T-cell (primary cell): ENCODE measurements around the gene TMEM255B. TPM values are rescaled to one million over a fixed set of nuclear protein-coding genes. Genes with fewer than 3 reads are reported as not detected.
A peak's percentile ranks its signal among the peaks of the same experiment; 100 is the strongest.

Source experiments
- ATAC-seq, 4 experiments: fragments of 200-7000 bp in 3 of 4; fragments of 150-1000 bp in 1 of 4; cut with Tn5 transposase; replicated peaks in 1 of 4; 1 replicate in 3 of 4; 2 replicates in 1 of 4; pipeline ENCODE4 v1.10.0; 2021; ENCODE audit warnings: moderate library complexity in 3 of 4, mild to moderate bottlenecking in 2 of 4, moderate number of reproducible peaks in 1 of 4
- CTCF ChIA-PET, 2 donors: fragments of 300-600 bp; sonication (Branson Sonifier 250); formaldehyde crosslinking; loops; one replicate each; lab custom pipeline; 2022; ENCODE audit warnings: antibody characterized with exemption in 2 of 2; lab: Charles Lee
- POLR2A ChIA-PET, 2 donors: fragments of 300-600 bp; sonication (Branson Sonifier 250); formaldehyde crosslinking; loops; one replicate each; lab custom pipeline; 2022; ENCODE audit warnings: antibody characterized with exemption in 2 of 2; lab: Charles Lee
- DNase-seq, 35 experiments: peaks; one replicate each; pipeline versions ENCODE4 v3.0.0 to v3.0.0-alpha.2; 2013 to 2023
- H3K27ac ChIP-seq: one replicate; pipeline ENCODE4 v1.5.1; 2013; ENCODE audit warnings: low read length
- H3K27me3 ChIP-seq, 2 experiments: replicated peaks in 1 of 2; 1 replicate in 1 of 2; 2 replicates in 1 of 2; pipeline versions ENCODE4 v1.6.1 to v1.7.0; 2013; ENCODE audit warnings: low read length in 1 of 2, mixed read lengths in 1 of 2; ENCODE audit not compliant: control insufficient read depth in 2 of 2, insufficient read depth in 2 of 2; ENCODE audit errors: extremely low read depth in 1 of 2
- H3K36me3 ChIP-seq, 2 donors: 1 replicate in 1 of 2; 2 replicates in 1 of 2; pipeline versions ENCODE4 v1.6.1 to v1.7.0; 2013; ENCODE audit warnings: low read length in 1 of 2; ENCODE audit not compliant: control insufficient read depth in 2 of 2, insufficient read depth in 1 of 2; ENCODE audit errors: extremely low read depth in 1 of 2
- H3K4me1 ChIP-seq, 2 experiments: 1 replicate in 1 of 2; 2 replicates in 1 of 2; pipeline versions ENCODE4 v1.6.1 to v1.7.0; 2013; ENCODE audit warnings: low read length in 2 of 2, mixed read lengths in 1 of 2; ENCODE audit not compliant: insufficient read depth in 2 of 2, control insufficient read depth in 1 of 2; ENCODE audit errors: extremely low read depth in 1 of 2
- H3K4me3 ChIP-seq, 2 donors: 1 replicate in 1 of 2; 2 replicates in 1 of 2; pipeline versions ENCODE4 v1.5.1 to v1.7.0; 2013; ENCODE audit warnings: mild to moderate bottlenecking in 2 of 2, low read length in 1 of 2, moderate library complexity in 1 of 2; ENCODE audit not compliant: control insufficient read depth in 1 of 2; ENCODE audit errors: extremely low read depth in 1 of 2
- H3K9me3 ChIP-seq: 2 replicates; pipeline ENCODE4 v1.7.0; 2013
- H3K27ac Mint-ChIP-seq, 2 donors: one replicate each; pipeline ENCODE4 v1.8.0; 2020 to 2021; ENCODE audit warnings: mild to moderate bottlenecking in 2 of 2, mixed read lengths in 2 of 2
- H3K27me3 Mint-ChIP-seq, 2 donors: one replicate each; pipeline ENCODE4 v1.8.0; 2021 to 2022; ENCODE audit warnings: mixed read lengths in 2 of 2
- H3K36me3 Mint-ChIP-seq: one replicate; pipeline ENCODE4 v1.8.0; 2021; ENCODE audit warnings: mixed read lengths
- H3K4me1 Mint-ChIP-seq, 3 donors: one replicate each; pipeline ENCODE4 v1.8.0; 2020 to 2022; ENCODE audit warnings: mixed read lengths in 3 of 3, mild to moderate bottlenecking in 1 of 3
- H3K4me3 Mint-ChIP-seq, 3 donors: one replicate each; pipeline ENCODE4 v1.8.0; 2020 to 2022; ENCODE audit warnings: mild to moderate bottlenecking in 3 of 3, mixed read lengths in 3 of 3, moderate library complexity in 3 of 3
- H3K9me3 Mint-ChIP-seq, 3 donors: one replicate each; pipeline ENCODE4 v1.8.0; 2020 to 2022; ENCODE audit warnings: mixed read lengths in 3 of 3
- WGBS: methylation state at CpG from one replicate; pipeline ENCODE4 v1.1.5; 2013; ENCODE audit warnings: missing lambda C conversion rate; ENCODE audit not compliant: insufficient coverage; 5-methylcytosine and 5-hydroxymethylcytosine counted together
- total RNA-seq, 35 experiments: library from RNA in 6 of 35; stranded (reverse) in 6 of 35; fragments of 120-200 nt in 1 of 35; gene quantifications; one replicate each; pipeline versions ENCODE4 v1.2.1 to v1.2.4 and lab custom pipeline; 2013 to 2026

The TMEM255B gene
- total RNA-seq, 5 donors from 2014 or later (not counting 1 experiment from before 2014, with no cell fraction given): 0.76 to 1.2 (median 0.89) TPM

GRCh38 chr13:113754691-113755090 lies 4.3 kb upstream of the TMEM255B start:
- Mint-ChIP-seq H3K36me3 (no peaks in the 10 kb centered on the region), H3K27ac (no peak overlapping the region), H3K4me3 (no peak overlapping the region), H3K27me3 (peaks cover 5 to 10% of the 10 kb centered on the region in 2 donors), H3K9me3 (no peaks in the 10 kb centered on the region), H3K4me1 (peaks cover 7 to 18% (median 10%) of the 10 kb centered on the region in 3 donors)
- POLR2A ChIA-PET: no interaction called here
- 90% methylated on average over 15 of the region's 15 CpGs for WGBS
- H3K4me1 ChIP-seq: peaks cover 0 to 16% of the 10 kb centered on the region in 2 experiments
- H3K27ac ChIP-seq: no peak overlapping the region
- no peaks in the 10 kb centered on the region for H3K9me3 ChIP-seq
- no peak for DNase-seq
- CTCF ChIA-PET: no interaction called here
- H3K36me3 ChIP-seq: no peaks in the 10 kb centered on the region
- peaks cover 0 to 35% of the 10 kb centered on the region in 2 experiments for H3K27me3 ChIP-seq
- H3K4me3 ChIP-seq: no peak overlapping the region
- no peak for ATAC-seq

- no peak overlapping the region for H3K27ac Mint-ChIP-seq
- peaks cover 21 to 26% of the 10 kb centered on the region in 2 donors for H3K27me3 Mint-ChIP-seq
- H3K9me3 Mint-ChIP-seq: no peaks in the 10 kb centered on the region
- POLR2A ChIA-PET: no interaction called here
- Histone ChIP-seq H3K4me1 (peaks cover 0 to 20% of the 10 kb centered on the region in 2 experiments), H3K4me3 (no peak overlapping the region), H3K36me3 (no peaks in the 10 kb centered on the region), H3K9me3 (no peaks in the 10 kb centered on the region), H3K27ac (no peak overlapping the region), H3K27me3 (peaks cover 9 to 52% of the 10 kb centered on the region in 2 experiments)
- ATAC-seq (no peak), DNase-seq (no peak)
- no peaks in the 10 kb centered on the region for H3K36me3 Mint-ChIP-seq
- no peak overlapping the region for H3K4me3 Mint-ChIP-seq
- CTCF ChIA-PET: interaction anchor here in 1 of 2 donors (0.7 kb wide), 1 partner anchor 582 kb away, joined by 3 read pairs; no protein-coding TSS in a partner anchor
- WGBS: 96% methylated on average over 20 of the region's 20 CpGs
- H3K4me1 Mint-ChIP-seq: peaks cover 10 to 27% (median 14%) of the 10 kb centered on the region in 3 donors
Observed at GRCh38 chr13:113756441-113757097, 2.5 kb upstream of the TMEM255B start.

- no peaks in the 10 kb centered on the region for H3K9me3 ChIP-seq
- CTCF ChIA-PET: no interaction called here
- H3K27me3 ChIP-seq: peaks cover 11 to 66% of the 10 kb centered on the region in 2 experiments
- DNase-seq (no peak), ATAC-seq (peak in 1 of 4 experiments; percentile 4)
- H3K4me1 ChIP-seq: peaks cover 0 to 20% of the 10 kb centered on the region in 2 experiments
- H3K4me1 Mint-ChIP-seq: peaks cover 10 to 27% (median 14%) of the 10 kb centered on the region in 3 donors
- whole genome bisulfite sequencing: 3% methylated on average over 21 of the region's 26 CpGs
- H3K27ac Mint-ChIP-seq: no peak overlapping the region
- POLR2A ChIA-PET: no interaction called here
- H3K27me3 Mint-ChIP-seq: peaks cover 38 to 46% of the 10 kb centered on the region in 2 donors
- H3K36me3 Mint-ChIP-seq: no peaks in the 10 kb centered on the region
- H3K36me3 ChIP-seq: no peaks in the 10 kb centered on the region
- H3K27ac ChIP-seq: no peak overlapping the region
- no peaks in the 10 kb centered on the region for H3K9me3 Mint-ChIP-seq
- peak overlapping the region; percentile 43 to 54 for H3K4me3 ChIP-seq
- peak overlapping the region; percentile 78 to 94 (median 86) for H3K4me3 Mint-ChIP-seq
Observed at GRCh38 chr13:113759525-113760137, 605 bp downstream of the TMEM255B start.

- Histone ChIP-seq H3K27ac (no peak overlapping the region), H3K9me3 (no peaks in the 10 kb centered on the region), H3K27me3 (peaks cover 11 to 63% of the 10 kb centered on the region in 2 experiments), H3K4me1 (peaks cover 0 to 20% of the 10 kb centered on the region in 2 experiments), H3K4me3 (no peak overlapping the region), H3K36me3 (no peaks in the 10 kb centered on the region)
- H3K9me3 Mint-ChIP-seq: no peaks in the 10 kb centered on the region
- ChIA-PET CTCF (no interaction called here), POLR2A (no interaction called here)
- H3K4me3 Mint-ChIP-seq: peak overlapping the region in 1 of 3 donors; percentile 94
- DNase-seq (no peak), ATAC-seq (no peak)
- 83% methylated on average over 5 of the region's 7 CpGs for WGBS
- H3K4me1 Mint-ChIP-seq: peaks cover 10 to 27% (median 14%) of the 10 kb centered on the region in 3 donors
- no peaks in the 10 kb centered on the region for H3K36me3 Mint-ChIP-seq
- peak overlapping the region in 1 of 2 donors; percentile 20 for H3K27ac Mint-ChIP-seq
- peaks cover 42 to 54% of the 10 kb centered on the region in 2 donors for H3K27me3 Mint-ChIP-seq
Observed at GRCh38 chr13:113761136-113761535, 2.1 kb downstream of the TMEM255B start.

GRCh38 chr13:113762075-113762474 lies 3.0 kb downstream of the TMEM255B start:
- ATAC-seq: no peak
- H3K9me3 Mint-ChIP-seq: no peaks in the 10 kb centered on the region
- H3K4me1 Mint-ChIP-seq: peaks cover 10 to 23% (median 14%) of the 10 kb centered on the region in 3 donors
- H3K27me3 Mint-ChIP-seq: peaks cover 42 to 59% of the 10 kb centered on the region in 2 donors
- no peak for DNase-seq
- CTCF ChIA-PET: no interaction called here
- no peak overlapping the region for H3K4me3 ChIP-seq
- no peaks in the 10 kb centered on the region for H3K36me3 ChIP-seq
- H3K9me3 ChIP-seq: no peaks in the 10 kb centered on the region
- no peak overlapping the region for H3K4me3 Mint-ChIP-seq
- no peaks in the 10 kb centered on the region for H3K36me3 Mint-ChIP-seq
- H3K27ac ChIP-seq: no peak overlapping the region
- no peak overlapping the region for H3K27ac Mint-ChIP-seq
- POLR2A ChIA-PET: no interaction called here
- H3K4me1 ChIP-seq: peaks cover 0 to 20% of the 10 kb centered on the region in 2 experiments
- no CpG with 5 or more reads among the region's 2 CpGs for WGBS
- peaks cover 11 to 64% of the 10 kb centered on the region in 2 experiments for H3K27me3 ChIP-seq

GRCh38 chr13:113762538-113762937 lies 3.5 kb downstream of the TMEM255B start:
- Histone ChIP-seq H3K27ac (no peak overlapping the region), H3K9me3 (no peaks in the 10 kb centered on the region), H3K4me1 (peaks cover 0 to 20% of the 10 kb centered on the region in 2 experiments), H3K36me3 (no peaks in the 10 kb centered on the region), H3K4me3 (no peak overlapping the region), H3K27me3 (peaks cover 11 to 64% of the 10 kb centered on the region in 2 experiments)
- ChIA-PET CTCF (no interaction called here), POLR2A (no interaction called here)
- H3K36me3 Mint-ChIP-seq: no peaks in the 10 kb centered on the region
- no peak overlapping the region for H3K27ac Mint-ChIP-seq
- peaks cover 42 to 59% of the 10 kb centered on the region in 2 donors for H3K27me3 Mint-ChIP-seq
- no peak overlapping the region for H3K4me3 Mint-ChIP-seq
- DNase-seq: no peak
- WGBS: 62% methylated on average over 3 of the region's 11 CpGs
- no peak for ATAC-seq
- H3K9me3 Mint-ChIP-seq: no peaks in the 10 kb centered on the region
- peaks cover 10 to 21% (median 13%) of the 10 kb centered on the region in 3 donors for H3K4me1 Mint-ChIP-seq
